Esophagus squamous epithelium (tissue), 4 donors: ENCODE data around the gene SYNM.

Source experiments
- POLR2A ChIP-seq, 4 donors: fragments of 450-650 bp; IDR thresholded peaks; one replicate each; pipeline ENCODE4 v1.6.1; 2017; ENCODE audit warnings: antibody characterized with exemption in 4 of 4, mild to moderate bottlenecking in 4 of 4, moderate library complexity in 3 of 4
- TF ChIP-seq, protein P1 (sequence below), 6 experiments: fragments of 450-650 bp in 4 of 6; fragments of 200-600 bp in 2 of 6; sonication (generic) in 2 of 6; IDR thresholded peaks; one replicate each; pipeline ENCODE4 v1.5.1; 2016 to 2019; ENCODE audit warnings: antibody characterized with exemption in 6 of 6, mild to moderate bottlenecking in 4 of 6, moderate library complexity in 4 of 6

DNA sequence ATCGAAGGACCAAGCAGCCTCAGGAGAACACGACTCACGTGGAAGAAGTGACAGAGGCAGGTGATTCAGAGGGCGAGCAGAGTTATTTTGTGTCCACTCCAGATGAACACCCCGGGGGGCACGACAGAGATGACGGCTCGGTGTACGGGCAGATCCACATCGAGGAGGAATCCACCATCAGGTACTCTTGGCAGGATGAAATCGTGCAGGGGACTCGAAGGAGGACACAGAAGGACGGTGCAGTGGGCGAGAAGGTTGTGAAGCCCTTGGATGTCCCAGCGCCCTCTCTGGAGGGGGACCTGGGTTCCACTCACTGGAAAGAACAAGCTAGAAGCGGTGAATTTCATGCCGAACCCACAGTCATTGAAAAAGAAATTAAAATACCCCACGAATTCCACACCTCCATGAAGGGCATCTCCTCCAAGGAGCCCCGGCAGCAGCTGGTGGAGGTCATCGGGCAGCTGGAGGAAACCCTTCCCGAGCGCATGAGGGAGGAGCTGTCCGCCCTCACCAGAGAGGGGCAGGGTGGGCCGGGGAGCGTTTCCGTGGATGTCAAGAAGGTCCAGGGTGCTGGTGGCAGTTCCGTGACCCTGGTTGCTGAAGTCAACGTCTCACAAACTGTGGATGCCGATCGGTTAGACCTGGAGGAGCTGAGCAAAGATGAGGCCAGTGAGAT, 26.0 kb downstream of the SYNM start:
- TF ChIP-seq POLR2A (IDR thresholded peaks at IDR 0.05) = no peak
- TF ChIP-seq, protein P1, sequence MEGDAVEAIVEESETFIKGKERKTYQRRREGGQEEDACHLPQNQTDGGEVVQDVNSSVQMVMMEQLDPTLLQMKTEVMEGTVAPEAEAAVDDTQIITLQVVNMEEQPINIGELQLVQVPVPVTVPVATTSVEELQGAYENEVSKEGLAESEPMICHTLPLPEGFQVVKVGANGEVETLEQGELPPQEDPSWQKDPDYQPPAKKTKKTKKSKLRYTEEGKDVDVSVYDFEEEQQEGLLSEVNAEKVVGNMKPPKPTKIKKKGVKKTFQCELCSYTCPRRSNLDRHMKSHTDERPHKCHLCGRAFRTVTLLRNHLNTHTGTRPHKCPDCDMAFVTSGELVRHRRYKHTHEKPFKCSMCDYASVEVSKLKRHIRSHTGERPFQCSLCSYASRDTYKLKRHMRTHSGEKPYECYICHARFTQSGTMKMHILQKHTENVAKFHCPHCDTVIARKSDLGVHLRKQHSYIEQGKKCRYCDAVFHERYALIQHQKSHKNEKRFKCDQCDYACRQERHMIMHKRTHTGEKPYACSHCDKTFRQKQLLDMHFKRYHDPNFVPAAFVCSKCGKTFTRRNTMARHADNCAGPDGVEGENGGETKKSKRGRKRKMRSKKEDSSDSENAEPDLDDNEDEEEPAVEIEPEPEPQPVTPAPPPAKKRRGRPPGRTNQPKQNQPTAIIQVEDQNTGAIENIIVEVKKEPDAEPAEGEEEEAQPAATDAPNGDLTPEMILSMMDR (IDR thresholded peaks at IDR 0.05) = no peak
